ENCODE measurements around the gene DHX58.
A peak's percentile ranks its signal among the peaks of the same experiment; 100 is the strongest.

The DHX58 gene

GRCh38 chr17:42079541-42079940 is 33.0 kb downstream of the DHX58 start:
- no peak for DNase-seq

GRCh38 chr17:42078396-42079043 is 34.0 kb downstream of the DHX58 start:
- DNase-seq: no peak

GRCh38 chr17:42077755-42078154 is 34.8 kb downstream of the DHX58 start:
- no peak for DNase-seq

GRCh38 chr17:42076797-42077559 is 35.5 kb downstream of the DHX58 start:
- no peak for DNase-seq

- DNase-seq: no peak
Measured at GRCh38 chr17:42075789-42076188, 36.7 kb downstream of the DHX58 start.

GRCh38 chr17:42072323-42073187 is 40.0 kb downstream of the DHX58 start:
- no peak for DNase-seq

- DNase-seq: no peak
Measured at GRCh38 chr17:42071810-42072209, 40.7 kb downstream of the DHX58 start.

- no peak for DNase-seq
Measured at GRCh38 chr17:42068979-42069378, 43.5 kb downstream of the DHX58 start.

- DNase-seq: peak; percentile 68
Measured at GRCh38 chr17:42067371-42068091, 45.0 kb downstream of the DHX58 start.

- DNase-seq: no peak
Measured at GRCh38 chr17:42065201-42065600, 47.3 kb downstream of the DHX58 start.

- DNase-seq: no peak
Measured at GRCh38 chr17:42062681-42063080, 49.8 kb downstream of the DHX58 start.

GRCh38 chr17:42061646-42062487 is 50.6 kb downstream of the DHX58 start:
- DNase-seq: peak; percentile 40

GRCh38 chr17:42060231-42060630 is 52.3 kb downstream of the DHX58 start:
- DNase-seq: no peak

GRCh38 chr17:42059815-42060214 is 52.7 kb downstream of the DHX58 start:
- no peak for DNase-seq

GRCh38 chr17:42058063-42058462 is 54.5 kb downstream of the DHX58 start:
- DNase-seq: no peak

GRCh38 chr17:42056635-42057034 is 55.9 kb downstream of the DHX58 start:
- DNase-seq: no peak

- DNase-seq: no peak
Measured at GRCh38 chr17:42055496-42055895, 57.0 kb downstream of the DHX58 start.

GRCh38 chr17:42055027-42055426 is 57.5 kb downstream of the DHX58 start:
- no peak for DNase-seq

GRCh38 chr17:42053731-42054500 is 58.6 kb downstream of the DHX58 start:
- DNase-seq: no peak

- no peak for DNase-seq
Measured at GRCh38 chr17:42052346-42052877, 60.1 kb downstream of the DHX58 start.

- no peak for DNase-seq
Measured at GRCh38 chr17:42051645-42052044, 60.9 kb downstream of the DHX58 start.

Data from NCI-H1694 (cell line).